Esophagus (tissue), 2 donors: ENCODE measurements around the gene SMC3. TPM values are rescaled to one million over a fixed set of nuclear protein-coding genes. Genes with fewer than 3 reads are reported as not detected.
"Not testable (repeated sequence)": the region's sequence is repeated elsewhere in the genome, so short reads cannot be mapped to it uniquely, and the experiment has no call there.

ENCODE experiments used
- H3K27ac ChIP-seq, 2 donors: one replicate each; pipeline ENCODE4 v1.5.1; 2013; ENCODE audit warnings: low read depth in 2 of 2, mild to moderate bottlenecking in 2 of 2, inconsistent platforms in 1 of 2, low read length in 1 of 2, moderate library complexity in 1 of 2
- H3K27me3 ChIP-seq, 2 donors: one replicate each; pipeline ENCODE4 v1.6.1; 2013; ENCODE audit warnings: low read length in 2 of 2, control low read depth in 1 of 2, mild to moderate bottlenecking in 1 of 2; ENCODE audit not compliant: insufficient read depth in 2 of 2, control insufficient read depth in 1 of 2
- H3K36me3 ChIP-seq, 2 donors: one replicate each; pipeline ENCODE4 v1.6.1; 2013; ENCODE audit warnings: low read length in 1 of 2; ENCODE audit not compliant: control insufficient read depth in 2 of 2, insufficient read depth in 2 of 2
- H3K4me1 ChIP-seq, 2 donors: one replicate each; pipeline ENCODE4 v1.6.1; 2013; ENCODE audit warnings: low read length in 1 of 2; ENCODE audit not compliant: control insufficient read depth in 2 of 2, insufficient read depth in 2 of 2
- H3K4me3 ChIP-seq, 2 donors: one replicate each; pipeline ENCODE4 v1.5.1; 2013; ENCODE audit warnings: low read length in 2 of 2, mild to moderate bottlenecking in 2 of 2, low read depth in 1 of 2, moderate library complexity in 1 of 2
- H3K9me3 ChIP-seq, 2 donors: one replicate each; pipeline ENCODE4 v1.6.1; 2013; ENCODE audit warnings: mild to moderate bottlenecking in 2 of 2, low read depth in 1 of 2, low read length in 1 of 2, moderate library complexity in 1 of 2; ENCODE audit not compliant: control insufficient read depth in 2 of 2, insufficient read depth in 1 of 2
- WGBS, 2 donors: extraction: QIAGEN DNeasy Blood & Tissue Kit; methylation state at CpG; one replicate each; pipeline ENCODE4 v1.1.7; 2013; 5-methylcytosine and 5-hydroxymethylcytosine counted together
- polyA plus RNA-seq, 2 donors: library from polyadenylated mRNA; stranded (reverse); fragments of 200-250 nt; gene quantifications; one replicate each; pipeline ENCODE4 v1.2.3, GENCODE V29; 2013
- donor health status: healthy with polysubstance abuse.
- donor health status: Bipolar disorder and iron deficiency.

The SMC3 gene
- polyA plus RNA-seq, 2 donors: 11.3 to 18.0 TPM

- Histone ChIP-seq H3K9me3 (no peaks in the 10 kb centered on the region), H3K27me3 (peaks cover 4 to 6% of the 10 kb centered on the region in 2 donors), H3K27ac (no peak overlapping the region), H3K4me1 (no peaks in the 10 kb centered on the region), H3K36me3 (no peaks in the 10 kb centered on the region), H3K4me3 (no peak overlapping the region)
- 80 to 86% methylated on average over 3 of the region's 3 CpGs for WGBS, 2 donors
These were observed 70.8 kb downstream of the SMC3 start for GRCh38 chr10:110638319-110638718.

- not testable (repeated sequence) for H3K9me3 ChIP-seq, H3K27me3 ChIP-seq, H3K36me3 ChIP-seq, H3K4me1 ChIP-seq, H3K4me3 ChIP-seq, H3K27ac ChIP-seq
- WGBS, 2 donors: 94% methylated on average over 6 of the region's 6 CpGs
These were observed 71.6 kb downstream of the SMC3 start for GRCh38 chr10:110639046-110639445.

GRCh38 chr10:110639858-110640257, 72.4 kb downstream of the SMC3 start:
- not testable (repeated sequence) for H3K9me3 ChIP-seq, H3K36me3 ChIP-seq, H3K4me1 ChIP-seq, H3K4me3 ChIP-seq, H3K27ac ChIP-seq
- WGBS, 2 donors: 64 to 93% methylated on average over 5 of the region's 6 CpGs
- H3K27me3 ChIP-seq: peaks cover 4 to 13% of the 10 kb centered on the region in 2 donors

- Histone ChIP-seq H3K27me3 (peaks cover 9 to 13% of the 10 kb centered on the region in 2 donors), H3K36me3 (no peaks in the 10 kb centered on the region), H3K4me3 (no peak overlapping the region), H3K4me1 (peaks cover 4 to 6% of the 10 kb centered on the region in 2 donors), H3K9me3 (no peaks in the 10 kb centered on the region), H3K27ac (no peak overlapping the region)
- 19 to 21% methylated on average over 5 of the region's 5 CpGs for WGBS, 2 donors
These were observed 73.8 kb downstream of the SMC3 start for GRCh38 chr10:110641256-110641655.

- no peak overlapping the region for H3K27ac ChIP-seq
These were observed 74.9 kb downstream of the SMC3 start for GRCh38 chr10:110642204-110643034.

GRCh38 chr10:110643035-110643652, 75.6 kb downstream of the SMC3 start:
- H3K4me1 ChIP-seq: peaks cover 4 to 6% of the 10 kb centered on the region in 2 donors
- H3K36me3 ChIP-seq: no peaks in the 10 kb centered on the region
- H3K27me3 ChIP-seq: peaks cover 9 to 16% of the 10 kb centered on the region in 2 donors
- no peaks in the 10 kb centered on the region for H3K9me3 ChIP-seq
- 10 to 17% methylated on average over 40 of the region's 40 CpGs for WGBS, 2 donors
- H3K4me3 ChIP-seq: peak overlapping the region in 1 of 2 donors; percentile 58
- no peak overlapping the region for H3K27ac ChIP-seq

More at GRCh38 chr10:110642204-110643034, 74.9 kb downstream of the SMC3 start:
- Histone ChIP-seq H3K27me3 (peaks cover 9 to 16% of the 10 kb centered on the region in 2 donors), H3K9me3 (no peaks in the 10 kb centered on the region), H3K36me3 (no peaks in the 10 kb centered on the region), H3K4me1 (peaks cover 4 to 6% of the 10 kb centered on the region in 2 donors), H3K4me3 (no peak overlapping the region)
- 52 to 64% methylated on average over 14 of the region's 14 CpGs for WGBS, 2 donors

GRCh38 chr10:110643653-110644597, 76.4 kb downstream of the SMC3 start, which contains the start of gene RBM20:
Gene RBM20, plus strand, starts transcription at chr10:110644336. Its CDS starts 119 bp downstream, at chr10:110644455.
- Histone ChIP-seq H3K27ac (no peak within 1 kb of the TSS), H3K4me3 (peak within 1 kb of the TSS; percentile 55 to 58), H3K27me3 (peaks cover 9 to 16% of the 10 kb centered on the region in 2 donors), H3K4me1 (peaks cover 4 to 6% of the 10 kb centered on the region in 2 donors), H3K9me3 (no peaks in the 10 kb centered on the region), H3K36me3 (no peaks in the 10 kb centered on the region)
- WGBS, 2 donors: 1% methylated on average over 60 to 106 of the region's 106 CpGs

GRCh38 chr10:110644598-110645462, 77.3 kb downstream of the SMC3 start:
- 46 to 51% methylated on average over 30 to 31 of the region's 31 CpGs for WGBS, 2 donors
- peaks cover 4 to 6% of the 10 kb centered on the region in 2 donors for H3K4me1 ChIP-seq
- no peaks in the 10 kb centered on the region for H3K36me3 ChIP-seq
- H3K4me3 ChIP-seq: peak overlapping the region in 1 of 2 donors; percentile 58
- H3K27ac ChIP-seq: no peak overlapping the region
- H3K27me3 ChIP-seq: peaks cover 9 to 16% of the 10 kb centered on the region in 2 donors
- H3K9me3 ChIP-seq: no peaks in the 10 kb centered on the region
